GM21786 (cell line): ENCODE results near the gene TSPEAR.
"Not testable (repeated sequence)": the region's sequence is repeated elsewhere in the genome, so short reads cannot be mapped to it uniquely, and the experiment has no call there.

ENCODE experiments used
- ATAC-seq: cut with Tn5 transposase; IDR thresholded peaks from one replicate; pipeline ENCODE4 v1.9.1; 2021; ENCODE audit not compliant: unreplicated experiment

TSPEAR gene

DNA sequence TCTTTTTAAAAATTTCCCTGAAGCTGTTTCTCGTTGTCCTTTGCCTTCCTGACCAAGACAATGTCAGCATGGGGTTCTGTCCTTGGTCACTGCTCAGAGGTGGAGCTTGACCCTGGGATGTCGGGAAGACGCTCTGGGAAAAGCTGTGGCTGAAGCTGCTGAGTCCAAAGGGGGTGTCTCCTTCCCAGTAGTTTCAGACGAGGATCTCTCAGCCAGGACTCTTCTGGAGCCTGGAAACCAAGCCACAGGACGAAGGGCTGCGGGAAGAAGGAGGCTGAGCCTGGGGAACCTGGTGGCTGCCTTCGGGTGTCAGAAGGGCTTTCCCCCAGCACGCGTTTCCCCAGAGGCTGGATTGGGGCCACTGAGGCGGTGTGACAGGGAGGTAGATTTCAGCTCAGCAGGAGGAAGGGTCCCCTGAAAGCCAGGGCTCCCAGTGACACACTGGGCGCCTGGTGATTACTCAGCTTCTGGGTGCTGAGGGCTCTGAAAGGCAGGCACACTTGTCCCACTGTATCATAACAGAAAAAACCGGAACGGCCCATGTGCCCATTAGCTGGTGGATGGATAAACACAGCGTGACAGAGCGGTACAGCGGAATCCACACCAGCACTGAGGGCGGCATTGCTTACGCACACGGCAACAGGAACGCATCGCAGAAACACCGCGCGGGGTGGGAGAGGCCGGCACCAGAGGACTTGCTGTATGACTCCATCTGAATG, 24.4 kb downstream of the TSPEAR start:
- no peak for ATAC-seq

DNA sequence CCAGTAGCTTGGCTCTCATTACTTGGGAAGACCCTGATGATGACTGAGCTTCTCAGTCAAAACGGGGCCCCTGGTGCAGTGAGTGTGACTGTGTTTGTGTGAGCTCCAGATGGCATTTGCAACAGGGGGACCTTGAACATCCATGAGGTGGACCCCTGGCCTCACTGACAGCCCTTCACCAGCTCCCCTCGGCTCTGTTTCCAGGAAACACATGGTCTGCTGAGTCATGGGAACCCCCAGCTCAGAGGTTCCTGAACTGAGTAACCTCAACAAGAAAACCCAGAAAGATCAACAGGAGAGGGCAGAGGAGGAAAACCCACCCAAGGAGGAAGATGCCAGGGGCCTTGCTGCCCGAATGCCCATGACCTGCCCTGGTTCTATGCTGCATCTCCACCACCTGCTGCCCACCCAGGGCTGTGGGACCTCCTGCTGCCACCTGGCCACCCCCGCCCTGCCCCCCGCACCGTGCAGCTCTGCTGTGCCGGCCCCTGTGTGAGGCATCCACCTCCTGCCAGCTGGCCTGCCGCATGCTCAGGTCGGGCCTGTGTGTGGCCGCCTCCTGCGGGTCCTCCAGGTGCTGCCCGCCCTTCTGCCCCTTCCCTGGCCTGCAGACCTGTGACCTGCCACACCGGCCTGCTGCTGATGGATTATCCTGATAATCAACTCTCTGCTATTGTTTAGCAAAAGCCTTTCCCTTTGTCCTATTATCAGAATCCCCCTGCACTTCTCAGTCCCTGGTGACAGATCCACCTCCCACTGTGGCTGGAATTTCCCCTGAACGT, 25.2 kb downstream of the TSPEAR start:
- no peak for ATAC-seq

DNA sequence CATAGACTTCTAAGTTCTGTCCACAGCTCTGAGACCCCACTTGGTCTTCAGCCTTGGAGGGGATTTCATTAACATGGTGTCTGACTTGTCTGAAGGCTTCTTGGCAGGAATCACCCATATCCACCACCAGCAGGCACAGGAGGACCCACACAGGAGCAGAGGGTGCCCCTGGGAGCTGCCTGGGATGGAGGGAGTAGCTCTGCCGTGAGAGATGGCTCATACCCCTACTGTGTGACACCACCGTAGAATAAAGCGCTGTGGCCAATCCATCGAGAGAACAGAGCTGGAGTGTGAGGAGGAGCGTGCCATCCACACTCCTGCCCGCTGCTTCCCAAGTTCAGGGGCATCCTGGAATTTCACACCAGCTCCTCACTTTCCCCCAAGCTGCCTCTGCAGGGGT, 26.3 kb downstream of the TSPEAR start:
- ATAC-seq: not testable (repeated sequence)

DNA sequence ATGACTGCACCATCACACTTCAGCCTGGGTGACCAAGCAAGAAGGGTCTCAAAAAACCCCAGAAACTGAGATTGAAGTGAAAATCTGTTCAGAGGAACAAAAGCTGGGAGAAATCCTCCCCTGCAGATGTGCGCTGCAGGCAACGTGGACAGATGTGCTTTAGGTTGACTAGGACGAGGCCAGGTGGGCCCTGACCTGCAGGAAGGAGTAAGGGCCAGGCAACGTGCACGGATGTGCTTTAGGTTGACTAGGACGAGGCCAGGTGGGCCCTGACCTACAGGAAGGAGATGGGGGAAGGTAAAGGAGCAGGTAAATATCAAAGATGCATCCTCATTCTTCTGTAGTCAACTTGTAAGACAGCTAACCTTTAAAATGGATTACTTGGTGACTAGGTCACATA, 26.9 kb downstream of the TSPEAR start:
- ATAC-seq: no peak

DNA sequence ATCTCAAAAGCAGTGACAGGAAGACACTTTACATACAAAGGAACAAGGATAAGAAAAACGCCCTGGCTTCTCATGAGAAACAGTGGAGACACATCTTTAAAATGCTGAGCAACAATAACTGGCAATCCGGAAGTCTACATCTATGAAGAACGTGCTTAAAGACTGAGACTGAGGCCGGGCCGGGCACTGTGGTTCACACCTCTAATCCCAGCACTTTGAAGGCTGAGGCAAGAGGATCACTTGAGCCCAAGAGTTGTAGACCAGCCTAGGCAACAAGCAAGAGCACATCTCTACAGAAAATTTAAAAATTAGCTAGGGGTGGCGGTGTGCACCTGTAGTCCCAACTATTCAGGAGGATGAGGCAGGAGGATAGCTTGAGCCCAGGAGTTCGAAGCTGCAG, 27.3 kb downstream of the TSPEAR start:
- ATAC-seq: no peak

DNA sequence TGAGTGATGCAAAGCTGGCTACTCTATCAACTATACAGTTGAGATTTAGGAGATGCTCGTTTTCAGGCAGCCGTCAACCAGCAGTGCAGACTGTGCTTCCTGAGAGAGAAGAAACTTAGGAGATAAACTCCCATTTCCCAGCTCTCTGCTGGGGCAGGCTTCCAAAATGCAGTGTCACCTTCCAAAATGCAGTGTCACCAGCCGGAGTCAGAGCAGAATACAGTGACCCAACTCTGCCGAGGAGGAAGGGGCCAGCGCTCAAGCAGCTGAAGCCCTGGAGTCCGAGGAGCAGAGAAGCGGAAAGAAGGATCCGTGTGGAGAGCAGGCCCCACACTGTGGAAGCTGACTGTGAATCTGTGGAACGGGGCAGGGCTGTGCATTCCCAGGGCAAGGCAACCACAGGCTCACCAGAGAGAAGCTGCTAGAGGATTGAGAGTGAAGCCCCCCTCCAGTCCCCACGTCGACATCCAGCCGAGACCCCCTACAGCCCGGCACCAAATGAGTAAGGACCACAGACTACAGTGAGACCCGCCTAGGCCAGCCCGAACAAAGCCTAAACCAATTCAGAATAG, 28.7 kb downstream of the TSPEAR start:
- ATAC-seq: no peak

DNA sequence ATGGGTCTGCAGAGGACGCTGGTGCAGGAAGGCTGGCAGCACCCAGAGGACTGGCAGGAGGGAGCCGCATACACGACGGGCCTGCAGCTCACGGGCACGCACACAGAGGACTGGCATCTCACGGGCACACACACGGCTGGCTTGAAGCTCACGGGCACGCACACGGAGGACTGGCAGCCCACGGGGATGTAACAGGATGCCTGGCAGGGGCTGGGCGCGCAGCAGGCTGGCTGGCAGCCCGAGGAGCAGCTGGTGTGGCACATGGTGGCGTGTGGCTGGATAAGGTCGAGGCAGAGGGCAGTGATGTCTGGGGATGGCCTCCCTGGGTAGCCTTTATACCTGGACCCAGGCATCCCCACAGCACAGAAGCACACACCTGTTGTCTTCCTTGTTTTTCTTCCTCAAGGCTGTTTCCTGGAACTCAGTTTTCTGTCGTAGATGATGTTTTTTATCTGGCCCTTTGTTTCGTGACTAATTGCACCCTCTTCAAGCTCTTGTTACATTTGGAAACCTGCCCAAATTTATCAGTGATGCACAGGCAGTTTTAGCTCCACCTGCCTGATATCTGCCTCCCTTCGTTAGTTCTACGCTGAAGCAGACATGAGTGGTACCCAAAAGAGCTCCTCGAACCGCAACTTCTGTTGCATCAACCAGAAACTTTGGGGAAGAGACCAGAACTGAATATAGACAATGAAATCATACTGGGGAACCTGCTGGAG, 29.4 kb downstream of the TSPEAR start, which contains the start of gene KRTAP12-1:
Gene KRTAP12-1 (minus strand): TSS at position 303 of the 719 bp plus-strand sequence. CDS start 40 bp downstream, at position 263.
- no peak for ATAC-seq

DNA sequence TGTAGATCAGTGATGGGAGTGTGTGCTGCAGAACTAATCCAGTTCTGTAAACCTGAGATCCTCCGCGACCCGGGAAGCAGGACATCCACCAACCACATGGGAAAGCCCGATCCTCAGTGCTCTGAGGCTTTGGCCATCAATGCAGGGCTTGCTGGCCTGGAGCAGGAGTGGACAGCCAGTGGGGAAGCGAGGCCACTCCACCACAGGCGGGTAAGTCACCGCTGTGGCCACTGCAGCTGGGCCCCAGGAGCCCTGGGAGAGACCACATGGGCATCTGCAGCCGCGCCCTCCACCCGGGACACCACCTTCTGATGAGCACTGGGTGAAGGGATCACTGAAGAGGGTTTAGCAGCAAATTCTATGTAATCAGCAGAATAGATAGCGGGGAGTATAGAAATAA, 30.2 kb downstream of the TSPEAR start:
- ATAC-seq: no peak

DNA sequence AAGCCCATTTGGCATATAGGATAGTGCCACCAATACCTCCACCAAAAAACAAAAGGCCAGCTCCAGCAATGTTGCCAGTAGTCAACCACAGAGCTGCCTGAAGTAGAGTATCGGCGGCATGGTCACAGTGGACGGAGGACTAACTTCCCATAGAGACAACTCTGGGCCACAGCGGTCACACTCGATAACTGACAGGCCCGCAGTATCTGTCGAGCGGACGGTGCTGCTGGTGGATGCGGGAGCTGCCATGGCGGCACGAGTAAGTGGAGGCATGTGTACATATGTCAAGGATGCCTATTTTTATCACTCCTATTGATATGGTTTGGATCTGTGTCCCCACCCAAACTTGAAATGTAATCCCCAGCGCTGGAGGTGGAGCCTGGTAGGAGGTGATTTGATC, 33.5 kb downstream of the TSPEAR start:
- no peak for ATAC-seq

DNA sequence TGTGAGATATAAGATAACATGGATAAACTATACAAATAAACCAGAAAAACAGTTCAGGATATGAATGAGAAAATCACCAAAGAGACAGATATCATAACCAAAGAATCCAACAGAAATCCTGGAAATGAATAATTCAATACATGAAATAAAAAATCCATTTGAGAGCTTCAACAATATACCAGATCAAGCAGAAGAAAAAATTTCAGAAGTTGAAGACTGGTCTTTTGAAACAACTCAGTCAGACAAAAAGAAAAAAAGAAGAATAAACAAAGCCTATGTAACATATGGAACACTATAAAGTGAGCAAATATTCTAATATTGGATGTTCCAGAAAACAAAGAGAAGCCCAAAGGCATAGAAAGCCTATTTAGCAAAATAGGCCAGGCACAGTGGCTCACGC, 39.5 kb downstream of the TSPEAR start:
- no peak for ATAC-seq

DNA sequence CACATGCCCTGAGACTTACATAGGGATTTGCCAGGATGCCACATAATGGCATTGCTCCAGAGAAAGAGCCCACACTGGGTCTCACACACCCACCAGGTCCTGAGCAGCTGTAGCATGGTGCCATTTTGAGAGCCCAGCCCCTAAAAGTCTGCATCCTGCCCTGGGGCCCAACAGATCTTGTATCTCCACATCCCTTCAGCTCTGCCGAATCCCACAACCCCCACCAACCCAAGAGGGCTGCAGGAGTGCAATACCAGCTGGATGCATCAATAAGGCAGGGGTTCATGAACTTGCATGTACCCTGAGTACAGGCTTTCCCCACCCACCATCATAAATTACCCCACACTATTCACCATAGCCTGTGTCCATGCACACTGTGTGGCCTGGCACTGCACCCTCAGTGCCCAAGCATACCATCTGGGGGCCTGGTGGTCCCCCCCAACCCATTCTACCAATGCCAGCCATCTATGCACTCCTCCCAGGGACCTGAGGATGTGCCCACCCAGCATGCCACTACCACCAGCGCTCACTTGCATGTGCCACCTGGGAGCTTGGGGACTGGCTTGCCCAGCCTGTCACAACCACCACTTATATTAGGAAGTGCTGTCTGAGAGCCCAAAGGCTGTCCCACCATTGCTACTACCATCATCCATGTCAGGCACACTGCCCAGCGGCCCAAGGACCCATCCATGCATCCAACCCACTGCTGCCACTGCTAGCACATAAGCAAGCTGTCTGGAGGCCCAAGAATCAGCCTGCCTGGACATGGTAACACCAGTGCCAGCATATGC, 40.5 kb downstream of the TSPEAR start:
- ATAC-seq: no peak

DNA sequence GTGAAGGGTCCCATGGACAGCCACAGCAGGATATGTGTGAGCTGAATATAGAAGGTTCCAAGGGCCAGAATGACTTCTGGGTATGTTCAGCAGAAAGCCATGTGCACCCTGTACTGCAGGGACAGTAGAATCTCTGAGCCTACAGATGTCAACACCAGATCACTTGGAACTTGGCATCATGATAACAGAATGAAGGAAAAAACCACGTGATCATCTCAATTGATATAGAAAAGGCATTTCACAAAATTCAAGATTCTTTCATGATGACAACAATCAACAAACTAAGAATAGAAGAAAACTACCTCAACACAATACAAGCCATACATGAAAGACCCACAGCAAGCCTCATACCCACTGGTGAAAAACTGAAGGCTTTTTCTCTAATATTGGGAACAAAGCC, 43.8 kb downstream of the TSPEAR start:
- ATAC-seq: no peak

DNA sequence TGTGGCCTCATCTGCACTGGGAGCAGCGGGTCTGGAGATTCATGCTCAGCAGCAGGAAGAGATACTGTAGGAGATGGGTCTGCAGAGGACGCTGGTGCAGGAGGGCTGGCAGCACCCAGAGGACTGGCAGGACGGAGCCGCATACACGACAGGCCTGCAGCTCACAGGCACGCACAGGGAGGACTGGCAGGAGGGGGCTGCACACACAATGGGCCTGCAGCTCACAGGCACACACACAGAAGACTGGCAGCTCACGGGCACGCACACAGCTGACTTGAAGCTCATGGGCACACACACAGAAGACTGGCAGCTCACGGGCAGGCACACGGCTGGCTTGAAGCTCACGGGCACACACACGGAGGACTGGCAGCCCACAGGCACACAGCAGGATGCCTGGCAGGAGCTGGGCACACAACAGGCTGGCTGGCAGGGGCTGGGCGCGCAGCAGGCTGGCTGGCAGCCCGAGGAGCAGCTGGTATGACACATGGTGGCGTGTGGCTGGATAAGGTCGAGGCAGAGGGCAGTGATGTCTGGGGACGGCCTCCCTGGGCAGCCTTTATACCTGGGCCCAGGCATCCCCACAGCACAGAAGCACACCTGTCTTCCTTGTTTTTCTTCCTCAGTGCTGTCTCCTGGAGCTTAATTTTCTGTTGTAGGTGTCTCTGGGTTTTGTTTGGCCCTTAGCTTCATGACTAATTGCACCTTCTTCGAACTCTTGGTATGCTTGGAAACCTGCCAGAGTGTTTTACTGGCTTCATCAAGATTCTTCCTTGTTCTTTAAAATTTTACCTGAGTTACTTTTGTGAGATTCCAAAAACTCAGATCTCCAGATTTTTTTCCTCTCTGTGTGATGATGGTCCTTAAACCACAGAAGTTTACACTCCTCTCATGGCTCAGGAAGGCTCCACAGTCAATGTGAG, 44.7 kb downstream of the TSPEAR start, which contains the start of gene KRTAP12-2:
Gene KRTAP12-2 (minus strand): TSS at position 527 of the 920 bp plus-strand sequence. CDS start 41 bp downstream, at position 486.
- ATAC-seq: no peak

DNA sequence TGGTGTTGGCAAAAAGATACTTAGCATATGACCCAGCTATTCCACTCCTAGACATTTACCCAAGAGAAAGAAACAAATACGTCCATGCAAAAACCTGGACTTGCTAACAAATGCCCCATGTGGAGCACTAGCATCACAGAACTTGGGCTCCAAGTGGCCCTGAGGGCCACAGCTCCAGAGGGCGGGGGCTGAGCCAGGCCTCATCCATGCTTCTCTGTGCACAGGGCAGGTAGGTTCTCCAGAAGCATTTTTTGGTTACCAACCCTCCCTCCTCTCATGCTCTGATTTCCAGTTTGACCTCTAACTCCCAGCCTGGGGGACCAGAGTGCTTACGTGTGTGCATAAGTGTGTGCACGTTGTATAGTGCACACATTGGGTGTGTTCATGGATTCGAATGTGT, 46.7 kb downstream of the TSPEAR start:
- no peak for ATAC-seq

DNA sequence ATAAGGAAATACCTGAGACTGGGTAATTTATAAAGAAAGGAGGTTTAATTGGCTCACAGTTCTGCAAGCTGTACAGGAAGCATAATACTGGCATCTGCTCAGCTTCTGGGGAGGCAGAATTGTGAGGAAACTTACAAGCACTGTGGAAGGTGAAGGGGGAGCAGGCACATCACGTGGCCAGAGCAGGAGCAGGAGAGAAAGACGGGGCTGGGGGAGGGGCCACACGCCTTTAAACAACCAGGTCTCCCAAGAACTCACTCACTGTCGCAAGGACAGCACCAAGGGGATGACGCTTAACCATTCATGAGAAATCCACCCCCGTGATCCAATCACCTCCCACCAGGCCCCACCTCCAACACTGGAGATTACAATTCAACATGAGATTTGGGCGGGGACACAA, 49.8 kb downstream of the TSPEAR start:
- ATAC-seq: not testable (repeated sequence)

DNA sequence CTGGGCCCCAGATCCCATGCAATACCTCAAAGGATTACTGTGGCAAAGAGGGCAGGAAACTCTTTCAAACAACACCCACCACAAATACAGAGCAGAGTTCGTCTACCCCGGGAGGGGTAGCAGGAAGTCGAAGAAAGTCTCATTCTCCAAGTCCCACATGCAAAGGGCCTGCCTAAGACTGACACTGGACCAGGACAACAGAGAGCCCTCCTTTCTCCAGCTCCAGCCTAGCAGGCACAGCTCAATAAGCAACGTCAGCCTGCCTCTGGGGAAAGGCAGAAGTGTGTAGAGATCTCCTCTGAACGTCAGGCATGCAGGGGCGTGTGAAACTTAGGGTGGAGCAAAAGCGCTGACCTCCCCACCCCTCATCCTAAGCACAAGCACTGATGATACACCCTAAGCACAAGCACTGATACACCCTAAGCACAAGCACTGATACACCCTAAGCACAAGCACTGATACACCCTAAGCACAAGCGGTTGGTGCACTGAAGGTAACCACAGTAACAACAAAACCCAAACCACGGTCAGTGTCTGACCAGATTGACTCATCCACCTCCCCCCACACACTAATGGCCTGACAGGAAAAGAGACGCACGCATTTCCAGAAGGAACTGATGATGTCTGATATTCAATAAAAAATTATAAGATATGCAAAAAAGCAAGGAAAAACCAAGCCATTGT, 52.3 kb downstream of the TSPEAR start:
- ATAC-seq: no peak

DNA sequence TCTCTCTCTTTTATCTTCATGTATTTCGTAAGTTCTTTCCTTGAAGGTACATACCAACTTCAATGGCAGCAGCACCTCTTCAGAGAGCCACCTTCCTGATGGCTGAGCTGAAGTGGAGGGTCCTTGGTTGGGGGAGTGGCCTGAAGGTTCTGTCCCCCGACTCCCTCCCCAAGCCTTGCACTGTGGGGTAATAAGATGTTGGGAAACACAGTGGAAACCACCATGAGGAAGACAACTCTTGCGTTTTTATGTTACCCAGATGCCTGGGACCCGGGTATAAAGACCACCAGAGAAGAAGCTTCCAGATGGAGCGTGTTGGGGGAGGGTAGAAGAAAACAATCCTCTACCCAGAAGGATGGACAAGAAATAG, 52.8 kb downstream of the TSPEAR start:
- ATAC-seq: no peak

DNA sequence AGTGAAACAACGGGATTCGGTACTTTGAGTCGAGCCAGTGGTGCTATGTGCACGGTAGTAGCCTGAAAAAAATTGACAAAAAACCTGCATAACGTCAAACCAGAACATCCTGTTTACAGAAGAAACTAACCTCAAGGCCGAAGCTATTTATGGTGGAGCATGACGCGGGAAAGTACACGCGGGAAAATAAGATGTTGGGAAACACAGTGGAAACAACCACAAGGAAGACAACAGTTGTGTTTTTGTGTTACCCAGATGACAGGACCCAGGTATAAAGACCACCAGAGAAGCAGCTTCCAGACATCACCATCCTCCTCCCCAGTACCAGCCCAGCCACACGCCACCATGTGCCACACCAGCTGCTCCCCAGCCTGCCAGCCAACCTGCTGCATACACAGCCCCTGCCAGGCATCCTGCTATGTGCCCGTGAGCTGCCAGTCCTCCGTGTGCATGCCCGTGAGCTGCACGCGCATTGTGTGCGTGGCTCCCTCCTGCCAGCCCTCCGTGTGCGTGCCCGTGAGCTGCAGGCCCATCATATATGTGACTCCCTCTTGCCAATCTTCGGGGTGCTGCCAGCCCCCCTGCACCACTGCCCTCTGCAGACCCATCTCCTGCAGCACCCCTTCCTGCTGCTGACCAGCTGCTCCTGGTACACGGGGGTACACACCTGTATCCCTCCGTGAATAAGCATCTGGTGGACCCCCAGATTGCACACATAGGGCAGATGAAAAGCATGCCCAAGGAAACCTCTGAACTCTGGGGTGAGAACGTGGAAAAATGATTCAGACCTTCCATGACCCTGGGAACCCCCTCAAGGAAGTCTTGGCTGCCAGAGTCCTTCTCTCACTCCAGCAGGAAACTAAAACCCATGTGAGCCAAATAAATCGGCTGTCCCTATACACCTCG, 53.5 kb downstream of the TSPEAR start, which contains the start of gene KRTAP12-3:
Gene KRTAP12-3 (plus strand): TSS at position 298 of the 906 bp plus-strand sequence. CDS start 48 bp downstream, at position 346.
- no peak for ATAC-seq
